ENCODE measurements around the gene RTN4. TPM values are rescaled to one million over a fixed set of nuclear protein-coding genes. Genes with fewer than 3 reads are reported as not detected.

The RTN4 gene
- total RNA-seq (ENCODE audit: low replicate concordance): 113 and 127 TPM in 2 replicates

DNA sequence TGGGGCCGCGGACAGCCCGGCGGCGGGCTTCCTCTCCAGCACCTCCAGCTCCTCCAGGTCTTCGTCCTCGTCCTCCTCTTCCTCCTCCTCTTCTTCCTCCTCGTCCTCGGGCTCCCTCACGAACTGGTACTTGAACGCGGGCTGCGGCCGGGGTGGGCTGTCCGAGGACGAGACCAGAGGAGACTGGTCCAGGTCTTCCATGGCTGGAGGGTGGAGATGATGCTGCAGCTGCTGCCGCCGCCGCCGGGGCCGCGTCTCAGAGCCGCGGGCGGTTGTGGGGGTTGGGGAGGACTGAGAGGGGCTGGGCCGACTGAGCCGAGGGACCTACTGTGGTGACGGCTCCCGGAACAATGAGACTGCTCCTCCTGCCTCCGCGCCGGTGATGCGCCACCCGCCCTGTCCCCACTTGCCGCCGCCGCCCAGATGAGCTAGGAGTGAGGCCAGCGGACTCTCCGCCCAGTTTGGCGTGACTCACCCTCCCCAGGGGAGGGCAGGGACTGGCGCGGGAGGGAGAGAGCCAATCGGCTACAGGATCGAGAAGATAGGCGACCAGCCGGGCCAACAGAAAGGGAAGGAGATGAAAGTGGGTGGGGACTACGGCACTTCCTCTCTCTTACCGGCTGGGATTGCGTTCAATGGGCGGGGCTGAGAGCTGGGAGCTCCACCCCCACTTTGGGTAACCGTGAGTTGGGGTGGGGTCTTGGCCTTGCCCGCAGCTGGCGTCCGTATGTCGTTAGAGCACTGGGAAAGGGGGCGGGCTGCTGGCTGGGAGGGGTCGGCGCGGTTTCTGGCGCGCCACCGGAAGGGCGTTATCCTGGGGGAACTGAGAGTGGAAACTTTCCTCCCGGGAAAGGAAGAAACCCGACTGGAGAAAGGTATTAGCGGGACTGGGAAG, at the start of gene RTN4:
RTN4 (minus strand) TSS at position 352 of the 895 bp plus-strand sequence; CDS start at position 201, 151 bp downstream.

Other genes with a start within 250 kb of the RTN4 start
- 5.6 and 12.1 TPM in 2 replicates for gene CLHC1, start 181.8 kb upstream of the RTN4 start, total RNA-seq (ENCODE audit: low replicate concordance)
- 625 and 765 TPM in 2 replicates for gene RPS27A, start 182.2 kb upstream of the RTN4 start, total RNA-seq (ENCODE audit: low replicate concordance)
- gene MTIF2, start 218.8 kb upstream of the RTN4 start, total RNA-seq (ENCODE audit: low replicate concordance): 27.6 and 30.3 TPM in 2 replicates

All from smooth muscle cell of the coronary artery (primary cell).